SK-N-SH (cell line): Measurements from ENCODE around the gene ASCC1. TPM values are rescaled to one million over a fixed set of nuclear protein-coding genes. Genes with fewer than 3 reads are reported as not detected.

Experiments used
- CTCF ChIA-PET: fragments of 300-600, 350-600 bp; formaldehyde crosslinking; extraction: SDS; loops from one replicate; lab custom pipeline; 2021; lab: Yijun Ruan, JAX
- POLR2A ChIA-PET: fragments of 350-600 bp; sonication (Branson Sonifier 250); formaldehyde crosslinking; extraction: SDS; loops from one replicate; lab custom pipeline; 2020; ENCODE audit warnings: antibody characterized with exemption, inconsistent platforms; lab: Yijun Ruan, JAX
- DNase-seq: peaks from one replicate; pipeline ENCODE4 v3.0.0; 2012
- H2AFZ ChIP-seq: fragments of 200-600 bp; sonication (generic); 2 replicates; pipeline ENCODE4 v1.8.1; 2016; ENCODE audit warnings: antibody characterized with exemption, mild to moderate bottlenecking, low read depth
- H3F3A ChIP-seq: fragments of 200-600 bp; sonication (generic); replicated peaks from 2 replicates; pipeline ENCODE3; 2016; ENCODE audit warnings: antibody characterized with exemption, mild to moderate bottlenecking; ENCODE audit not compliant: insufficient read depth
- H3K27ac ChIP-seq, 2 experiments: fragments of 200-500 bp in 1 of 2; fragments of 200-600 bp in 1 of 2; sonication (Bioruptor generic) in 1 of 2; sonication (generic), shearing (Covaris generic) in 1 of 2; 2 replicates each; pipeline versions ENCODE4 v1.5.1 to v1.6.1; 2014 to 2016; ENCODE audit warnings: low read depth in 2 of 2, inconsistent platforms in 1 of 2, low read length in 1 of 2, mild to moderate bottlenecking in 1 of 2, mixed read lengths in 1 of 2
- H3K27me3 ChIP-seq: fragments of 200-600 bp; sonication (generic), shearing (Covaris generic); 2 replicates; pipeline ENCODE4 v1.6.1; 2016; ENCODE audit warnings: mixed run types; ENCODE audit not compliant: insufficient read depth
- H3K36me3 ChIP-seq, 2 experiments: fragments of 200-500 bp in 1 of 2; fragments of 200-600 bp in 1 of 2; sonication (Bioruptor generic) in 1 of 2; sonication (generic) in 1 of 2; replicated peaks in 1 of 2; 2 replicates each; pipeline versions ENCODE3 to v1.5.1; 2014 to 2016; ENCODE audit warnings: low read length in 1 of 2, mild to moderate bottlenecking in 1 of 2; ENCODE audit not compliant: insufficient read depth in 2 of 2, control insufficient read depth in 1 of 2
- H3K4me1 ChIP-seq, 2 experiments: fragments of 200-500 bp in 1 of 2; fragments of 200-600 bp in 1 of 2; sonication (Bioruptor generic) in 1 of 2; sonication (generic), shearing (Covaris generic) in 1 of 2; 2 replicates each; pipeline versions ENCODE4 v1.5.1 to v1.6.1; 2014 to 2016; ENCODE audit warnings: low read depth in 1 of 2, low read length in 1 of 2, mixed run types in 1 of 2; ENCODE audit not compliant: insufficient read depth in 2 of 2, control insufficient read depth in 1 of 2
- H3K4me2 ChIP-seq: fragments of 200-600 bp; sonication (generic), shearing (Covaris generic); 2 replicates; pipeline ENCODE4 v1.6.1; 2017; ENCODE audit warnings: mixed run types
- H3K4me3 ChIP-seq, 2 experiments: fragments of 200-500 bp in 1 of 2; fragments of 200-600 bp in 1 of 2; sonication (Bioruptor generic) in 1 of 2; sonication (generic), shearing (Covaris generic) in 1 of 2; 2 replicates each; pipeline versions ENCODE4 v1.5.1 to v1.8.1; 2014 to 2016; ENCODE audit warnings: low read depth in 2 of 2, inconsistent platforms in 1 of 2, low read length in 1 of 2, mild to moderate bottlenecking in 1 of 2, mixed read lengths in 1 of 2, moderate library complexity in 1 of 2
- H3K79me2 ChIP-seq: fragments of 200-600 bp; sonication (generic); 2 replicates; pipeline ENCODE4 v1.8.1; 2017; ENCODE audit warnings: mild to moderate bottlenecking; ENCODE audit not compliant: insufficient read depth
- H3K9ac ChIP-seq: fragments of 200-600 bp; sonication (generic); 2 replicates; pipeline ENCODE4 v1.6.1; 2017; ENCODE audit warnings: mixed run types
- H3K9me2 ChIP-seq: fragments of 200-600 bp; sonication (generic); 2 replicates; pipeline ENCODE4 v1.6.1; 2017; ENCODE audit warnings: mixed run types
- H3K9me3 ChIP-seq: fragments of 200-600 bp; sonication (generic); 2 replicates; pipeline ENCODE4 v1.6.1; 2017; ENCODE audit warnings: mixed run types, mild to moderate bottlenecking, moderate library complexity
- H4K20me1 ChIP-seq: fragments of 200-600 bp; sonication (generic); 2 replicates; pipeline ENCODE4 v1.6.1; 2017; ENCODE audit warnings: mild to moderate bottlenecking, mixed run types; ENCODE audit not compliant: insufficient read depth
- CHD2 ChIP-seq: fragments of 150-350 bp; IDR thresholded peaks from 2 replicates; pipeline ENCODE4 v1.6.1; 2018; ENCODE audit warnings: low read length; ENCODE audit not compliant: partially characterized antibody
- CTCF ChIP-seq: fragments of 200-600 bp; sonication (generic); IDR thresholded peaks from 2 replicates; pipeline ENCODE4 v1.6.1; 2017; ENCODE audit warnings: antibody characterized with exemption, mild to moderate bottlenecking, moderate library complexity
- ELF1 ChIP-seq: IDR thresholded peaks from 2 replicates; pipeline ENCODE4 v1.4.0; 2012
- EZH2phosphoT487 ChIP-seq: fragments of 200-600 bp; sonication (generic); IDR thresholded peaks from 2 replicates; pipeline ENCODE4 v1.6.1; 2017; ENCODE audit warnings: low read depth, mixed run types, mild to moderate bottlenecking, antibody characterized with exemption, moderate library complexity, borderline replicate concordance
- FOXM1 ChIP-seq: IDR thresholded peaks from 2 replicates; pipeline ENCODE4 v1.4.0; 2012; ENCODE audit warnings: low read depth, mild to moderate bottlenecking
- GATA2 ChIP-seq: sonication (generic); formaldehyde crosslinking; IDR thresholded peaks from 2 replicates; pipeline ENCODE4 v1.5.0; 2020; ENCODE audit warnings: mild to moderate bottlenecking, missing genetic modification reagents
- NFIC ChIP-seq: IDR thresholded peaks from 2 replicates; pipeline ENCODE4 v1.4.0; 2012; ENCODE audit warnings: borderline replicate concordance
- RAD21 ChIP-seq: IDR thresholded peaks from 2 replicates; pipeline ENCODE4 v1.6.1; 2012; ENCODE audit warnings: mild to moderate bottlenecking, low read length
- RCOR1 ChIP-seq: fragments of 150-350 bp; IDR thresholded peaks from 2 replicates; pipeline ENCODE4 v1.6.1; 2017; ENCODE audit warnings: antibody characterized with exemption, low read length
- RFX5 ChIP-seq: IDR thresholded peaks from 2 replicates; pipeline ENCODE4 v1.6.1; 2012; ENCODE audit warnings: mild to moderate bottlenecking, improper control_type of control experiment, low read length
- RXRA ChIP-seq: IDR thresholded peaks from 2 replicates; pipeline ENCODE4 v1.4.0; 2012; ENCODE audit warnings: low read depth, mild to moderate bottlenecking, borderline replicate concordance
- SIN3A ChIP-seq: IDR thresholded peaks from 2 replicates; pipeline ENCODE4 v1.6.1; 2012; ENCODE audit warnings: low read depth, mild to moderate bottlenecking, low read length, moderate library complexity, borderline replicate concordance
- SMC3 ChIP-seq: IDR thresholded peaks from 2 replicates; pipeline ENCODE4 v1.6.1; 2012; ENCODE audit warnings: low read depth, low read length, improper control_type of control experiment
- TAF1 ChIP-seq: IDR thresholded peaks from 2 replicates; pipeline ENCODE4 v1.6.1; 2012; ENCODE audit warnings: low read depth, mild to moderate bottlenecking, low read length, moderate library complexity, borderline replicate concordance
- TEAD4 ChIP-seq: IDR thresholded peaks from 2 replicates; pipeline ENCODE4 v1.4.0; 2012; ENCODE audit warnings: mild to moderate bottlenecking, borderline replicate concordance; ENCODE audit not compliant: insufficient read depth
- USF1 ChIP-seq: IDR thresholded peaks from 2 replicates; pipeline ENCODE4 v1.4.0; 2012; ENCODE audit warnings: low read depth, borderline replicate concordance
- WGBS: methylation state at CpG from one replicate; pipeline ENCODE4 v1.1.6; 2017; ENCODE audit warnings: low lambda C conversion rate; 5-methylcytosine and 5-hydroxymethylcytosine counted together
- polyA plus RNA-seq, 3 experiments: library from polyadenylated mRNA; depleted of rRNA; stranded (reverse); fragments of >200 nt; gene quantifications; 2 replicates each; pipeline ENCODE4 v1.2.3, GENCODE V29; 2012
- TF ChIP-seq, protein P1 (sequence below): IDR thresholded peaks from 2 replicates; pipeline ENCODE4 v1.4.0; 2012; ENCODE audit warnings: low read depth, borderline replicate concordance
- TF ChIP-seq, protein P2 (sequence below): fragments of 150-350 bp; IDR thresholded peaks from 2 replicates; pipeline ENCODE4 v1.6.1; 2017; ENCODE audit warnings: antibody characterized with exemption, low read length, low read depth, borderline replicate concordance

Gene ASCC1
- polyA plus RNA-seq, 1 of the 3 experiments (the other 2 are of a cell fraction), result 15.0 TPM

DNA sequence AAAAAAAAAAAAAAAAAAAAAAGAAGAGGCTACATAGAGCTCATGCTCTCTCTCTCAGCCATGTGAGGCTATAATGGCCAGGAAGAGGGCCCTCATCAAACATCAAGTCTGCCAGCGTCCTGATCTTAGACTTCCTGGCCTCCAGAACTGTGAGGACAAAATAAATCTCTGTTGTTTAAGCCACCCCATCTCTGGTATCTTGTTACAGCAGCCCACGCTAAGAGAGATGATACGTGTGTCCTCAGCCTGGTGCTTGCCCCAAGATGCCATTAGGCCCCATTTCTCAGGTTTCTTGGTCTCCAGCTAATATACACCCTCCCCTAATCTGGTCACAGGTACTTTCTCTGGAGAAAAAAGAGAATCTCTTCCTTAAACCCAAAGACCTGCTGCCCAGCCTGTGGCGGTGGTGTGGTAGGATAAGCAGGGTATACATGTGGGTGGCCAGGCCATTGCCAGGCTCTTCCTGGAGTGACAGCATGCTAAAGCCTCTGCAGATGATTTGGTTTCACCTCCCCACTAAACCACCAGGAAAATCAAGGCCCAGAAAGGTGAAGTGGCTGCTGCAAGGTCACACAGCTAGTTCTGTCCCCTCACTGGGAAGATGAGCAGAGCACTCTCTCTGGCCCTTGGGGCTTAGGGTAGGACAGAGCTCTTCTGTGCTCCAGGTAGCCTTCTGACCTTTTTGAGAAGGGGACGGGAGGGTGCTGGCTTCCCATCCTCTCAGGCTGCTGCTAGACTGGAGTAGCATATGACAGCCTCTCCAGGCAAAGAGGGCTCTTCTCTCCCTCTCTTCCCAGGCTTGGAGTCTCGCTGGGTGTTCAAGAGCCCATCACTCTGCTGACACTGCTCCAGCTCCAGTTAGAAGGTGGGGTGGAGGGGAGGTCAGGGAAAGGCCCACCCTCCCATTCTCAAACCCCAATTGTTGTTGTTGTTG lies 133.0 kb downstream of the ASCC1 start:
- Histone ChIP-seq H3K9me2 (no peaks in the 10 kb centered on the region), H3K36me3 (no peaks in the 10 kb centered on the region), H4K20me1 (no peaks in the 10 kb centered on the region), H3K9ac (no peak overlapping the region), H3K4me3 (no peak overlapping the region), H3K27ac (no peak overlapping the region), H2AFZ (no peak overlapping the region), H3K4me1 (peaks cover 0 to 11% of the 10 kb centered on the region in 2 experiments; a peak in 1 of 4 replicates), H3F3A (no peaks in the 10 kb centered on the region), H3K4me2 (no peak overlapping the region), H3K27me3 (peaks cover 2% of the 10 kb centered on the region; the same call in 1 of the 2 replicates), H3K9me3 (no peaks in the 10 kb centered on the region), H3K79me2 (no peaks in the 10 kb centered on the region)
- WGBS, result 85% methylated on average over 6 of the region's 6 CpGs
- no peak for DNase-seq
- ChIA-PET POLR2A (interaction anchor here (0.6 kb wide), 1 partner anchor 136 kb away, joined by 4 read pairs; no protein-coding TSS in a partner anchor), CTCF (interaction anchor here (0.7 kb wide), 1 partner anchor 10 kb away, joined by 4 read pairs; no protein-coding TSS in a partner anchor)
- TF ChIP-seq RCOR1 (no peak), TEAD4 (no peak), SMC3 (no peak), GATA2 (CRISPR knock-in tag) (no peak), FOXM1 (no peak), NFIC (no peak), ELF1 (no peak), SIN3A (no peak), CTCF (no peak), RXRA (no peak), RFX5 (no peak), TAF1 (no peak), USF1 (no peak), CHD2 (no peak), EZH2phosphoT487 (no peak), RAD21 (no peak)
- TF ChIP-seq, protein P1, sequence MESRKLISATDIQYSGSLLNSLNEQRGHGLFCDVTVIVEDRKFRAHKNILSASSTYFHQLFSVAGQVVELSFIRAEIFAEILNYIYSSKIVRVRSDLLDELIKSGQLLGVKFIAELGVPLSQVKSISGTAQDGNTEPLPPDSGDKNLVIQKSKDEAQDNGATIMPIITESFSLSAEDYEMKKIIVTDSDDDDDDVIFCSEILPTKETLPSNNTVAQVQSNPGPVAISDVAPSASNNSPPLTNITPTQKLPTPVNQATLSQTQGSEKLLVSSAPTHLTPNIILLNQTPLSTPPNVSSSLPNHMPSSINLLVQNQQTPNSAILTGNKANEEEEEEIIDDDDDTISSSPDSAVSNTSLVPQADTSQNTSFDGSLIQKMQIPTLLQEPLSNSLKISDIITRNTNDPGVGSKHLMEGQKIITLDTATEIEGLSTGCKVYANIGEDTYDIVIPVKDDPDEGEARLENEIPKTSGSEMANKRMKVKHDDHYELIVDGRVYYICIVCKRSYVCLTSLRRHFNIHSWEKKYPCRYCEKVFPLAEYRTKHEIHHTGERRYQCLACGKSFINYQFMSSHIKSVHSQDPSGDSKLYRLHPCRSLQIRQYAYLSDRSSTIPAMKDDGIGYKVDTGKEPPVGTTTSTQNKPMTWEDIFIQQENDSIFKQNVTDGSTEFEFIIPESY, result no peak
- TF ChIP-seq, protein P2, sequence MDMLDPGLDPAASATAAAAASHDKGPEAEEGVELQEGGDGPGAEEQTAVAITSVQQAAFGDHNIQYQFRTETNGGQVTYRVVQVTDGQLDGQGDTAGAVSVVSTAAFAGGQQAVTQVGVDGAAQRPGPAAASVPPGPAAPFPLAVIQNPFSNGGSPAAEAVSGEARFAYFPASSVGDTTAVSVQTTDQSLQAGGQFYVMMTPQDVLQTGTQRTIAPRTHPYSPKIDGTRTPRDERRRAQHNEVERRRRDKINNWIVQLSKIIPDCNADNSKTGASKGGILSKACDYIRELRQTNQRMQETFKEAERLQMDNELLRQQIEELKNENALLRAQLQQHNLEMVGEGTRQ, result no peak
